Stimulated activated CD8-positive, alpha-beta memory T cell treated with anti-CD3 and anti-CD28 coated beads, Interleukin-7, amount 100 ng/mL, for 4 hours (primary cell): Measurements from ENCODE around the gene CLEC2D.
A peak's percentile ranks its signal among the peaks of the same experiment; 100 is the strongest.
"Not testable (repeated sequence)": the region's sequence is repeated elsewhere in the genome, so short reads cannot be mapped to it uniquely, and the experiment has no call there.

Experiments
- DNase-seq, 2 donors: peaks; one replicate each; pipeline ENCODE4 v3.0.0-alpha.2; 2020; ENCODE audit warnings: low read depth in 2 of 2

The CLEC2D gene

GRCh38 chr12:9669534-9669933 is at the start of gene CLEC2D:
CLEC2D (plus strand) TSS chr12:9669713; CDS start chr12:9669735, 22 bp downstream.
- DNase-seq = no peak

- DNase-seq = no peak
Measured at GRCh38 chr12:9625019-9625418, 44.5 kb upstream of the CLEC2D start.

GRCh38 chr12:9626291-9626690 is 43.2 kb upstream of the CLEC2D start:
- DNase-seq = no peak

- DNase-seq = no peak
Measured at GRCh38 chr12:9626821-9627220, 42.7 kb upstream of the CLEC2D start.

- DNase-seq = no peak
Measured at GRCh38 chr12:9632766-9633165, 36.7 kb upstream of the CLEC2D start.

- DNase-seq = peak; percentile 57 to 74
Measured at GRCh38 chr12:9634177-9634803, 35.2 kb upstream of the CLEC2D start.

- no peak for DNase-seq
Measured at GRCh38 chr12:9634969-9635754, 34.4 kb upstream of the CLEC2D start.

- no peak for DNase-seq
Measured at GRCh38 chr12:9636150-9636850, 33.2 kb upstream of the CLEC2D start.

- DNase-seq = no peak
Measured at GRCh38 chr12:9636851-9637206, 32.7 kb upstream of the CLEC2D start.

- no peak for DNase-seq
Measured at GRCh38 chr12:9640024-9640423, 29.5 kb upstream of the CLEC2D start.

GRCh38 chr12:9642606-9643265 is 26.8 kb upstream of the CLEC2D start:
- no peak for DNase-seq

- no peak for DNase-seq
Measured at GRCh38 chr12:9643266-9643660, 26.2 kb upstream of the CLEC2D start.

GRCh38 chr12:9644985-9645551 is 24.4 kb upstream of the CLEC2D start:
- DNase-seq = not testable (repeated sequence)

GRCh38 chr12:9646794-9647781 is 22.4 kb upstream of the CLEC2D start:
- no peak for DNase-seq

- peak; percentile 68 to 86 for DNase-seq
Measured at GRCh38 chr12:9647825-9648700, 21.4 kb upstream of the CLEC2D start.

- DNase-seq = no peak
Measured at GRCh38 chr12:9648701-9649531, 20.6 kb upstream of the CLEC2D start.

GRCh38 chr12:9649532-9649940 is 20.0 kb upstream of the CLEC2D start:
- no peak for DNase-seq

- DNase-seq = no peak
Measured at GRCh38 chr12:9650151-9650576, 19.3 kb upstream of the CLEC2D start.

- DNase-seq = no peak
Measured at GRCh38 chr12:9651265-9651729, 18.2 kb upstream of the CLEC2D start.
